Right lobe of liver (tissue), 4 donors: ENCODE data around the gene SEMA4F.

Experiments
- POLR2A ChIP-seq: fragments of 450-650 bp; IDR thresholded peaks from one replicate; pipeline ENCODE4 v1.6.1; 2017; ENCODE audit warnings: antibody characterized with exemption, mild to moderate bottlenecking
- TF ChIP-seq, protein P1 (sequence below), 4 donors: fragments of 200-600 bp in 3 of 4; fragments of 450-650 bp in 1 of 4; IDR thresholded peaks; one replicate each; pipeline versions ENCODE4 v1.5.1 to v1.8.0; 2016 to 2022; ENCODE audit warnings: antibody characterized with exemption in 4 of 4, mild to moderate bottlenecking in 2 of 4
- donor health status: DM: no; HTN: no; CAD: no.
- donor health status: DM: no; HTN: no; CAD: no.
- donor health status: DM: no; HTN: yes; CAD: no.

DNA sequence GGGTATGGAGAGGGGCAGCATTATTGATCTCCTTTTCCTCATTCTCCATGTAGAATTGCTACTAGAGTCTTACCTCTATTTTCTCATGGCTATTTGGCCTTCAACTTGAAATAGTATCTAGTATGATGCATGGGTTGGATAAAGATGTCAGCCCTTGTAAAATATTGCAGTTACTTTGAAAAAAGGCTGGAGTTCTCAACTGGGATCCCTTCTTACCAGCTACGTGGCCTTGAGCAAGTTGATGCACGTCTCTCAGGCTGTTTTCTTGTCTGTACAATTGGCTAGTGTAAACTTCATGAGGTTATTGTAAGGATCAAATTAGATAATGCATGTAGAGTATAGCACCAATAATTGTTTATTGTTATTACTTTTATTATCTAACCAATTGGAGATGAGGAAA is 50.2 kb downstream of the SEMA4F start:
- no peak for TF ChIP-seq POLR2A
- TF ChIP-seq, protein P1, sequence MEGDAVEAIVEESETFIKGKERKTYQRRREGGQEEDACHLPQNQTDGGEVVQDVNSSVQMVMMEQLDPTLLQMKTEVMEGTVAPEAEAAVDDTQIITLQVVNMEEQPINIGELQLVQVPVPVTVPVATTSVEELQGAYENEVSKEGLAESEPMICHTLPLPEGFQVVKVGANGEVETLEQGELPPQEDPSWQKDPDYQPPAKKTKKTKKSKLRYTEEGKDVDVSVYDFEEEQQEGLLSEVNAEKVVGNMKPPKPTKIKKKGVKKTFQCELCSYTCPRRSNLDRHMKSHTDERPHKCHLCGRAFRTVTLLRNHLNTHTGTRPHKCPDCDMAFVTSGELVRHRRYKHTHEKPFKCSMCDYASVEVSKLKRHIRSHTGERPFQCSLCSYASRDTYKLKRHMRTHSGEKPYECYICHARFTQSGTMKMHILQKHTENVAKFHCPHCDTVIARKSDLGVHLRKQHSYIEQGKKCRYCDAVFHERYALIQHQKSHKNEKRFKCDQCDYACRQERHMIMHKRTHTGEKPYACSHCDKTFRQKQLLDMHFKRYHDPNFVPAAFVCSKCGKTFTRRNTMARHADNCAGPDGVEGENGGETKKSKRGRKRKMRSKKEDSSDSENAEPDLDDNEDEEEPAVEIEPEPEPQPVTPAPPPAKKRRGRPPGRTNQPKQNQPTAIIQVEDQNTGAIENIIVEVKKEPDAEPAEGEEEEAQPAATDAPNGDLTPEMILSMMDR (IDR thresholded peaks at IDR 0.05) = no peak
